Stimulated activated CD4-positive, alpha-beta T cell treated with anti-CD3 and anti-CD28 coated beads, Interleukin-1b, Interleukin-23, amount 100 ng/mL, for 48 hours (primary cell): ENCODE measurements around the gene SIGLEC6.

Experiments used
- DNase-seq: peaks from one replicate; pipeline ENCODE4 v3.0.0-alpha.2; 2020

SIGLEC6 gene

DNA sequence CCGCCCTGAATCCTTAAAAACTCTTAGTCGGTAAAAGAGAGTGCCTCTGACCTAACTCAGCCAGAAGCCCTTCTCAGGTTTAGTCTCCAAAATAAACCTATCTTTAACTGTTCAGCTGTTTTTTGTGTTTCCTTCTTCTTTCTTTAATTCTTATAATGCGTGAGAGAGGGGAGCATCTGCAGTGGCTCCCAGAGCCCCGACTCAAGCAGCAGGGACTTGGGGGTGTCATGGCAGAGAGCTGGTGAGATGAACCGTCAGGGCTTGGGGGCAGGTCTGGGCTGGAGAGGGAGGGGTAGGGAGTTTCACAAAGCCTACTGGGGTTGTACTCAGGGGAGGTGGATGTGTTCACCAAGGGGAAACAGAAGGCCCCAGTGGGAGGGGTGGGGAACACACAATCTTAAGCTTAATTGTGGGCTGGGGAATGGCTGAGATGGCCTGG, 16.8 kb upstream of the SIGLEC6 start:
- no peak for DNase-seq

DNA sequence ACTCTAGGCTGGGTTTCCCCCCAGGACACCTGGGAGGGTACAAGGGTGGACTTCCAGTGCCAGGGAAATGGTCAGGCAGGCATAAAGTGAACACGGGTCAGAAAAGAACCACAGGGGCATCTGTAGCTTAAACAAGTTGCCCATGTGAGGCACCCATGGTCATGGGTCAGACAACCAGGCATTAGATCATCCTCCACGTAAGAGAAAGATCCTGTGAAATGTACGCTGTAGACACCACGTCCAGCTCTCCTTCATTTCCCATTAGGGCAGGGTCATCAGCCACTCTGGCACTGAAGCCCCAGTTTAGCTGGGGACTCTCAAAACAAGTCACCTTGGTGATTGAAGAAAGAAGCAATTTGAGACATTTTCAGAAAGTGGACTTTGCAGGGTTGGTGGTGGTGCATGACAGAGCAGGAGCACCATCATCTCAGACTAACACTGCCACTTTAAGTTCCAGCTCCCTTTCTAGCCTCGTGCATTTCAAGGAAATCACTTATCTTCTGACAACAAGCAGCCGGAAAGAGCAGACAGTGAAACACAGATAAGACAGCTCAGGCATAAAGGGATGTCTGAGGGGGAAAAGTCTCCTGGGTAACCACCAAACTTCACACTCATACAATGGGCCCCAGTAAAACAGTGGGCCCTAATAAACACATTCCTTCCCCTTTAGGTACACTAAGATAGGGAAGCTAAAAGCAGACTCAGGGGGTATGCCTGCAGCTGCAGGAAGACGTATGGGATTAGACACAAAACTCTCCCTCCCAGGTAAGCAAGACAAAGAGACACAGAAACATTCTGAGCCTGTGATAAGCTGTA, 16.1 kb upstream of the SIGLEC6 start:
- no peak for DNase-seq

DNA sequence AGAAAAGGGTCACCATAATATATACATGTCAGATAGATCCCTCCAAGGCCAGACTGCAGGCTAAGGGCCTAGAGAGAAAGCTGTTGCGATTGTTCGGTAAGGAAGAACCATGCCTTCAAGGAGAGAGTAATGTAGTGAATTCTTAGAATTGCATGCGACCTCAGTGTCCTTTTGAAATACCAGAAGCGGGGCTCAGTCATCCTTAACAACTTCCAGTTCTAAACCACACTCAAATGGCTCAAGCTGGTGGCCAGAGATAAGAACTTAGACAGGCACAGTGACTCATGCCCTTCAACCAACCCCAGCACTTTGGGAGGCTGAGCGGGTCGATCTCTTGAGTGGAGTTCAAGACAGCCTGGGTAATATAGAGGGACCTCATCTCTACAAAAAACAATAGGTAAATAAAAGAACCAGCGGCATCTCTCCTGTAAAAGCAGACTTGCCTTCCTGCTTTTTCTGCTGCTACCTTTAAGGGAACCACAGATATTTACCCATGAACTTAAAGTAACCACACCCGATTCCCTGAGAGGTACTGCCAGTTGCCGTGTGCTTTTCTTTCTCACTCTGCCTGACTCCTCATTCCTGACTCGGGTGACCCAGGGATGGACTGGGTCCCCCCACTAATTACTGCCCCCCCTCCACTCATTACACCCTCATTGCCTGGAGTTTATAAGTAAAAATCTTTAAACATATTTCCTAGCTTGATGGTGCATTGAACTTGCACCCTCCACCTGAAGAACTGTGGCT, 15.4 kb upstream of the SIGLEC6 start:
- DNase-seq: peak; percentile 16

DNA sequence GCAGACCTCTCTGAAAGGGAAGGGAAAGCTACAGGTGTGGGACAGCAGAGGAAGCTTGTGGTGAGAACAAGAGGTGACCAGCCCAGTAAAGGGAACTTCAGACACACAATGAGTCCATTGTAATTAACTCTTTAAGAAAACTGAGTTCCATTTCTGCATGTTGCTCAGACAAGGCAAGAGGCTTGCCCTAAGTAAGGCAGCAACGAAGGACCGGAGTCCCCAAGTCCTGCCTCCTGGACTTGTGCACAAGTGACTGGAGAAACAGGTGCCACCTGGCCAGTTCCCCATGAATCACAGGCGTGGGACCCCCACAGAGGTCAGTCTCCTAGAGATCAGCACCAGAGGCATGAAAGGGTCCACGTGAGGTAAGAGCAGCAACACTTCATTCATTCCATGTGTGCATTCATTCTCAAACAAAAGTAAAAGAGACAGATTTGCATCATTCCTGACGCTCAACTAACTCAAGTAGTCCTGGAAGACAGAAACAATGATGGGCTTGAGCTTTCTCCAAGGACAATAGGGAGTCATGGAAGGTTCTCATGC, 14.7 kb upstream of the SIGLEC6 start:
- no peak for DNase-seq

DNA sequence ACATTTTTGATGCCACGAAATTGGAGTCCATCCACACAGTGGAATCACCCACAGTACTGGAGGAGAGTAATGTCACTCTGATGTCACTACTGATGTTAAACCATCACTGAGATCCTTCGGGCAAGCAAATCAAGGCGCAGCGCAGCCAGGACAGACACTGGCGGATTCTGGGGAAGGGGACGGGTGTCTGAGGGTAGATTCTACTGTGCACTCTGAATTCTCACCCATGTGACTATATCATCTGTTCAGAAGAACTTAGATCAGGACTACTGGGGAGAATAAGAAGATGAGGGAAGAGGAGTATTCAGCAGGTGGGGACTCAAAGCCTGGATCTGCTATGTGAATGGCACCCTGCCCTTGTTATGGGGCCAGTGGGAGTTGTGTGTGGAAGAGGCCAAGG, 12.6 kb upstream of the SIGLEC6 start:
- no peak for DNase-seq

DNA sequence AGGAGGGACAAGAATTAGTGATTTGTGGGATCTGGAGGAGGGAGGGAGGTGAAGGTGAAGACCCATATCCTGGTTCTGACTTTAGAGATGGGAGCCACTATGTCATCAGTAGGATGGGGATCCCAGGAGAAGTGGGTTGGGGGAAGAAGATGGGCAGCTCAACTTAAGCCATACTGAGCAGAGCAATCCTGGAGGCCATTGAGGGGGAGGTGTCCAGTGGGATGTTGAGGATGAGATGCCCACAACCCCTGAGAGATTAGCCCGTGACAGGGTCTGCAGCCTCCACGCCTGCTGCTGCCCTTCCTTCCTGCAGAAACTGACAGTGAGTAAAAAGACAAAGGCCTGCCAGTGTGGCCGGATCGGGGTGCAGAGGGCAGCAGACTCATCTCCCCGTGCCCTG, 11.2 kb upstream of the SIGLEC6 start:
- no peak for DNase-seq

DNA sequence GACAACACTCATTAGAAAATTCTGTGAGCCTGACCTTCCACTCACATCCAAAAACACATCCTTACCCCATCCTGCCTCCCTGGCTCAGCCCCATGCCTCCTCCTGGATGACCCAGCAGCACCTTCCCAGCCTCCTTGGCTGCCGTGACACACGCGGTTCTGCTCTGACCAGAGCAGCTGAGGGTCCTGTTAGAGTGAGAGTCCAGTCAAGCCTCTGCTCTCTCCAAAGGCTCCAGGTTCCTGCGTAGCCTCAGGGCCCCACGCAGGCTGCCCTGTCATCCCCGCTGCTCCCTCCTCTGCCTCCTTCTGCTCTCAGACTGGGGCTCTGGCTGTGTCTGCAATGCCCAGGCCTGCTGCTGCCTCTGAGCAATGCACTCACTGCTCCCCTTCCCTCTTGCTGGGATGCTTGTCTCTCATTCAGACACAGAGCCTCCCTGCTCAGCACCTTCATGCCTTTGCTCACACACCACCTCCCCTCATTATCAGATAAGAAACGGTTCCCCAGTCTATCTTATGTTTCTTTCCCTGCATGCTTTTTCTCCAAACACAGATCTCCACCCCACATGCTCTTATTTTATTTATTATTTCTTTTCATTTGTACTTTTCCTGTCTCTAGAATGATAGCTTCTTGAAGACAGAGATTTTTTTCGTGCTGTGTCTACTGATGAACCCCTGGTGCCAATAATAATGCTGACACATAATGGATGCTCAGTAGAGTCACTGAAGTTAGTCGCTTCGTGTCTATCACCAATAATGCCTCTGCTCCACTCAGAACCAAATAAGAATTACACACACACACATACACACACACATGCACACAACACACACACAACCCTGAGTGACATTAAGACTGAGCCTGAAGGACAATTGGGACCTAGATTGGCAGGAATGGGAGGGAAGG, 10.2 kb upstream of the SIGLEC6 start:
- DNase-seq: no peak

DNA sequence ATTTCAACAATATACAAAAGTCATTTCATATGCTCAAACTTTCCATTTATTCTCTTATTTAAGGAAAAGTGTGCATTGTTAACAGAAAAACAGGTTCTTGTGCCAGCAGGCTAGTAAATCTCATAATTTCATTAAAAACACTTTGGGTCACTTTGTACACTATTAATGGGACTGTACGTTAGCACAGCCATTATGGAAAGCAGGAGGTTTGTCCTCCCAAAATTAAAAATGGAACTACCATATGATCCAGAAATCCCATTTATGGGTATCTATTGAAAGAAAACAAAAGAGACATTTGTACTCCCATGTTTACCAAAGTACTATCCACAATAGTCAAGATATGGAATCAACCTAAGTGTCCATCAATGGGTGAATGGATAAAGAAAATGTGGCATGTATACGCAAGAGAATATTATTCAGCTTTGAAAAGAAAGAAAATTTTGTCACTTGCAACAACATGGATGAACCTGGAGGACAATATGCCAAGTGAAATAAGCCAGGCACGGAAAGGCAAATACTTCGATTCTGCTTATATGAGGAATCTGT, 8.4 kb upstream of the SIGLEC6 start:
- DNase-seq: no peak

DNA sequence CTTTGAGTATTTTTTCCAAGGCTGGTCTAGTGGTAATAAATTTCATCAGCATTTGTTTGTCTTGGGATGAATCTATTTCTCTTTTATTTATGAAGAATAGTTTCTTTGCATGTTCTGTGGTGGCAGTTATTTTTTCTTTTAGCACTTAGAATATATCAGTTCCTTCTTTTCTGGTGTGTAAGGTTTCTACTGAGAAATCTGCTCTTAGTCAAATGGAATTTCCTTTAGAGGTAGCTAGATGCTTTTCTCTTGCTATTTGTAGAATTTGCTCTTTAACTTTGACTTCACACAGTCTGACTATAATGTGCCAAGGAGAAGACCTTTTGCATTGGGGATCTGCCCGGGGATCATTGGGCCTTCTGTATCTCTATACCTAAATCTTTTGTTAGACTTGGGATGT, 4.1 kb upstream of the SIGLEC6 start:
- no peak for DNase-seq

DNA sequence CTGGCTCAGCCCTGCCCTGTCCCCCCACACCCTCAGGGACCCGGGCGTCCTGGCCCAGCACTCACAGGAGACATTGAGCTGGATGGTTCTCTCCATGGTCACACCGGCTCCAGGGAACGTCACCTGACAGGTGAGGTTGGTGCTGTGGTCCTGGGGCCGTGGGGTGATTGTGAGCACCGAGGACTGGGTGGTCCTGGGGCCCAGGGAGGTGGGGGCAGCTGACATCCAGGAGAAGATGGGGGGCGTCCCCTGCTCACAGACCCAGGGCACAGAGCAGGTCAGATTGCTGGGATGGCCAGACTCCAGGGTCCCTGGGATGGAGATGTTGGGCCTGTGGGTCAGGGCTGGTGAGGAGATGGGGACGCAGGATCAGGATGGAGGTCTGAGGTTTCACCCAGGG, 854 bp downstream of the SIGLEC6 start:
- DNase-seq: no peak

DNA sequence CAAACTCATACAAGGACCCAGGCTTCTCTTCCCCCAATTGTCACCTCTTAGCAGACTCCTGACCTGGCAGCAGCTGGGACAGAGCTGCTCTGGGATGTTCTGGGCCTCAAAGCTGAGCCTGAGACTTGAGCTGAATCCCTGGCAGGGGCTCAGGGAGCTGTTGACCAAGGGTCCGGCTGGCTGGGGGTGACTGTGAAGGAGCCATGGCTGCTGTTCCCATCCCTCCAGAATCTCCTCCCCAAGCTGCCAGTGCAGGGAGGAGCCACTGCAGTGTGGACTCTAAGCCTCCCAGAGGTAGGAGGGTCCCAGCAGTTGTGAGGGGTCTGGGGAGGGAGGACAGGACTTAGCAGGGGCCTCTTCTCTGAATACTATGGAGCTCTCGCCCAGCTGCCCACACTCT, 2.2 kb downstream of the SIGLEC6 start:
- no peak for DNase-seq

DNA sequence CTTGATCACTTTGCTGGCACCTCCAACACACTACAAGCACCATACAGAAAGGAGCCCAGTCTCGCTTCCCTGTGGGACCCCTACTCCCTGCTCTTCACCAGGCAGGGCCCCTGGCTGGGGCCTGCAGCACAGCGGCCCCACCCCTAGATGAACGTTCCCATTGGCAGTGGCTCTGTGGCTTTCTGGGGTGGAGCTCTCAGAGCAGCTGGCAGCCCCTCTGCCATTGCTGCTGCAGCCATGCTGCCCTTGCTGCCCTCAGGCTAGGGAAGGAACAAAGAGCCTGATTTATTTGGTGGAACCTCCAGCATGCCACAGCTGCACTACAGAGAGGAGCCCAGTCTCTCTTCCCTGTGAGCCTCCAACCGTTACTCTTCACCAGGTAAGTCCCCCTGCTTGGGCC, 5.8 kb downstream of the SIGLEC6 start:
- no peak for DNase-seq

DNA sequence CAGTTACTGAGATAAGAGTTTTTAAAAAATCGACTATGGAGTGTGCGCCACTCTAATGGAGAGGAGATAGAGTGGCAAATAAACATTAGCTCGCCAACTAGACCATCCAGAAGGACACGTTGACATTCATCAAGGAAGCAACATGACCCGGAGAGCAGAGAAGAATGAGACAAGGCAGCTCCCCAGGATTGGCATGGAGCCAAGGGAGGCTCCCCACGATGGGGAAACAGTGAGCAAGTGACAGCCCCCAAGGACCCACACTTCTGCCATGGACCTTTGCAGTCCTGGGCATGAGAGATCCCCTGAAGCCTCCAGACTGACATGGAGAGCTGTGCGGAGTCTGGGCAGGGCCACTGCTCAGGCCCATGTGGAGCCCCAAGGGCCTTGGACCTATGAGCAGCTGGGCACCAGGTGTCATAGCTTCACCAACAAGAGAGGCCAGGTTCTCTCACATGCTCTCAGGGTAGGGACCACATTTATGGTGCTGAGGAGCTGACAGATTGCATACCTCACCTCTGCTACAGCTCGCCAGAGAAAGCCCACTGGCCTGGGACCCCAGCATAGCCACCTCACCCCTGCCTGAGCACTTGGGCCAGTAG, 6.7 kb downstream of the SIGLEC6 start:
- DNase-seq: no peak

DNA sequence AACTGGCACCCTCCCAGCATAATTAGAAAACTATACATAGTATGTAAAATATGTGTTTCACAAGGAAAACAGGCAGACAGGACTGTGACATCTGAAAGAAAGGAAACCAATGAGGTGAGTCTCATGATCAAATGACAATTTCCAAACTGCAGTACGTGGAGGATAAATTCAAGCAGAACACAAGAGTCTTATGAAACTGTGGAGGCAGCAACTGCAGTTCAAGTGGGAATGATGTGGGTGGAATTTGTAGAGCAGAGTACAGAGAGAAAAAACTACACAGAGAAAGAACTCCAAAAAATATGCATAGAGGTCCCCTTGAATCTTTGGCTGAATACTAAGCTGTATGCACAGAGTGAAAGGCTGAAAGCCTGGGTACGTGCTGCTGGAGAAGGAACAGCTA, 9.7 kb downstream of the SIGLEC6 start:
- DNase-seq: no peak

DNA sequence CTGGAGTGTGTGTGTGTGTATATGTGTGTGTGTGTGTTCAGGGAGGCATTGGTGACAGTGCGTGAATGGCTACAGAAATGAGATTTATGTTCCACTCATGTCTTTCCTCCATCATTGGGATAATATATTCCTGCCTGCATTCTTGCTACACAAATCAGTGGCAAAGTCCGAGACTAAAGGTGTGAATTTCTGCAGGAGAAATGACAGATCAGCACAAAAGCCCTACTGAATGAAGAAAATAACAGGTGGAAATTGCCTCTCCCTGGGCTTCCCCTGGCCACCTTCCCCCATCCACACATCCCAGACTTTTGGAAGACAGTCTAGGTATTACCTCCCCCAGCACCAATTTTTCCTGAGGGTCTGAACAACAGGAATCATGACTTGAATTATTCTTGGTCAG, 10.1 kb downstream of the SIGLEC6 start:
- no peak for DNase-seq

DNA sequence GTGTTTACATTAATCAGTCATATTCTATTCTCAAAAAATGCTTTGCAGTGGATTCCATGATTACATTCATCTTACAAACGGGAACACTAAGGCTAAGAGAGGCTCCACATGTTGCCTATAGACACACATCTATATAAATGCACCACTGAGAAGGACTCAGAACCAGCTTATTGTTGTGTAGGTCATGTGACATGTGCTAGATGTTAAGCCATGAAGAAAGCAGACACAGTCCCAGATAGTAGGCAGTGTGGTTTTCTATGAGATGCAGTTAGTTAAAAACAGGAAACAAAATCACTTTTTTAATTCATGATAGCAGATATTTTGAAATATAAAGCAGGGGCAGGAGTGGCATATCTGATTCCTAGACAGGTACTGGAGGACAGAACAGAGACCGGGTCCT, 10.7 kb downstream of the SIGLEC6 start:
- no peak for DNase-seq

DNA sequence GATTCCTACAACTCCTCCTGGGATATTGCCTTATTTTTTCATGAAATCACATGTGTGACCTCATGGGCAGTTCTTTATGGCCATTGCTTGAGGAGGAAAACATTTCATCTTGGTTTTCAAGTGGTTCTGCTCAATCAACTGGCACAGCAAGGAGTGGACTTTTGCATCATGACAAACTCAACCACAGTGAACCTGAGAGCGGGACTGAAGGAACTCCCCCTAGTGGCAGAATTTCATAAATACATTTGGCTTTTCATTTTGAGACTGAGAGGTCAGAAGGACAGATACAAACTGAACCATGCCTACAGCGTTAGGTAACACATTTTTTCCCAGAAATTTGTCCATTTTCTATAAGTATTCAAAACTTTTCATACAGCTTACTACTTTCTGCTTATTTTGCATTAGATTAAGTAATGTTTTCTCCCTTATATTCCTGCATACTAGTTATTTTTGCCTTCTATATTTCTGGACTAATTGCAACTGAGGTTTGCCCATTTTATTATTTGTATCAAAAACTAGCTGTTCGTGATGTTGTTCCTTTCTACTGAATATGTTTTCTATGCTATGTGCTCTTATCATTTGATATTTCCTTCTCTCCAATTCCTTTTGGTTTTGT, 16.5 kb downstream of the SIGLEC6 start:
- peak; percentile 15 for DNase-seq

DNA sequence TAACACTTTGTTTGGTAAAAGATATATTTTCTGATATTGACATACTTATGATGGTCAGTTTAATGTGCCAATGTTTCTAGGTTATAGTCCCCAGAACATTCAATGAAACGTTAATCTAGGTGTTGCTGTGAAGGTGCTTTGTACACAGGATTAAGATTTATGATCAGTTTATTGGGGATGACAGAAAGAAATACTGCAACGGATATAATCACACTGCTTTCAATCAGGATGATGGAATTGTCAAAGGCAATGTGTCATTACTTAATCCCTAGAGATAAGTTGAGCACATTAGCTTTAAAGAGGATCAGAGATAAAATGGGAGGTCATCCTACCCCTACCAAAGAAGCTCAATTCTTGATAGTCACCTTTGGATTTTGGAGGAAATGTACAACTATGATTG, 17.5 kb downstream of the SIGLEC6 start:
- DNase-seq: no peak

DNA sequence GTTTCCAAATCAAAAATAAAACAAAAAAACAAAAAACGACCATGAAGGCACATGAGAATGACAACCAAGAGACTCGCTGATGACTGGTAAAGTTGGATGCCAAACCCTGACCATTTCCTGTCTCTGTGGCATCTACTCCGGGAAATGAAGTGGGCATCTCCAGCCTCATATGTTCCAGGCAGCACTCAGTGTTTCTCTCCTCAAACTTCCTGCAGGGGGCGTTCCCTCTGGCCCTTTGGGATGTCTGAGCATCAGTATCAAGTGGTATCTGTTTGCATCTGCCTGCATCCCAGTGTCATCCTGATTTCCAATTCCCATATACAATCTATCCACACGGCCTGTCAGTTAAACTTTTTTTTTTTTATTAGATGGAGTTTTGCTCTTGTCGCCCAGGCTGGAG, 20.1 kb downstream of the SIGLEC6 start:
- no peak for DNase-seq

DNA sequence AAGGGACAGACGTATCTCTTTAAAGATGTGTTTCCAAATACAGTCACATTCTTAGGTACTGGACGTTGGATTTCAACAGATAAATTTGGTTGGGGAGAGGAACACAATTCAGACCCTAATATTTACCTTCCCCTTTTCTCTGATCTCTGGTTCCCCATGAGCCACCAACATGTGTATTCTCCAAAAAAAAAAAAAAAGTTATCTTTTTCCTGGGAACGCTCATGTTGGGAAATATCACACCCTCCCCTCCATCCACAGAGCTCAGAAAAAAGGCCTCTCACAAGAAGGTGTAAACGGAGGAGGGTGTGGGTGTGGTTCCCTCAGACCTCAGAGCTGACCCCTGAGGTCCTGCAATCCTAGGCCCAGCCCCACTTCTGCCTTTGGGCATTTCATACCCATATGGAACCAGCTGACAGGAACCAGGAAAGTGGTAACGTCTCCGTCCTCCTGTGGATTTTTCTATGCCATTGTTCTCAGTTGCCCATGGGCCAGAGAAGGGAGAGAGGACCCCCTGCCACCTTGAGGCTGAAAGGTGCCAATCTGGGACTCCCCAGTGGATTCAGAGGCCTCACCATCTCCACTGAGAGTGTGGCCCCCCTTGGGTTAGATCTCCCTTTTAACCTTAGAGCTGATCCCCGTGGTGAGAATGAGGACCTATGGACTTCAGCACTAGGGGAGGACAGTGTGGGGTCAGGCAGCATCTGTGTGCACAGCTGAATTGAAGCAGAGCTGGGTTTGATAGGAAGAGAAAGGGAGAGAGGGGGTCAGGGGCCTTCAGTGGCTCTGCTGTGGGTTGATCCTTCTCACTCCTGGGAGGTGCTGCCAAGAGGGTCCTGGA, 21.4 kb downstream of the SIGLEC6 start:
- no peak for DNase-seq
